Caki2 (cell line): ENCODE measurements around the gene ABTB1. TPM values are rescaled to one million over a fixed set of nuclear protein-coding genes. Genes with fewer than 3 reads are reported as not detected.
A peak's percentile ranks its signal among the peaks of the same experiment; 100 is the strongest.
"Not testable (repeated sequence)": the region's sequence is repeated elsewhere in the genome, so short reads cannot be mapped to it uniquely, and the experiment has no call there.

Experiments used
- DNase-seq: peaks from one replicate; pipeline ENCODE4 v3.0.0-alpha.2; 2015; ENCODE audit warnings: low read depth
- in situ Hi-C: cut with HindIII; loops from 2 replicates; pipeline ENCODE4 v1.10.0; 2016; ENCODE audit warnings: low sequenced_read_pairs, low pct_unique_long_range_greater_than_20kb, mixed read lengths
- total RNA-seq: library from RNA; depleted of rRNA; stranded (reverse); fragments of >200 nt; shearing (Covaris generic); gene quantifications from 2 replicates; pipeline ENCODE4 v1.2.3, GENCODE V29; 2014; ENCODE audit warnings: low replicate concordance

ABTB1 gene
- total RNA-seq, 1 experiment from 2014 or later, result 23.7 TPM

- DNase-seq, result no peak
- in situ Hi-C loops, result no loop called here
Observed at GRCh38 chr3:127692501-127693335, 20.0 kb downstream of the ABTB1 start.

DNA sequence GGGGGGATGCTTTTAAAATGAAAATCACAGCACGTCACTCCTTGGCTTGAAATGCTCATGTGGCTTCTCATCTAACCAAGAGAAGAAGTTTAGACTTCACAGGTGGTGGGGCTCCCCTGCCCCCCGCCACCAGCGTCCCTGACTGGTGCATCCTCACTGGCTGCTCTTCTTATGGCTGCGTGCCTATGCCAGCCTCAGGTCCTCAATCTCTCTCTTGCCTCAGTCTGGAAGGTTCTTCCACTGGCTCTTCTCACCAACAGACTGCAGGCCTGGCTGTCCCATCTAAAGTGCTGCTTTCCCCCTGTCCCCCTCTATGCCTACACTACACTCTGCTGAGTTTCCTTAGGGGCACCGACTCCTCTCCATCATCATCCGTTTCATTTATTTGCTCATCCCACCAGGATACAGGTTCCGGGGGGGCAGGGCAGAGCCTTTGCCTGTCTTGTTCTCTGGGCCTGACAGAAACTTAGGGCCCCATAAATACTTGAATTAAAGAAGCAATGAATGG, 20.6 kb downstream of the ABTB1 start:
- in situ Hi-C loops, result no loop called here
- no peak for DNase-seq

DNA sequence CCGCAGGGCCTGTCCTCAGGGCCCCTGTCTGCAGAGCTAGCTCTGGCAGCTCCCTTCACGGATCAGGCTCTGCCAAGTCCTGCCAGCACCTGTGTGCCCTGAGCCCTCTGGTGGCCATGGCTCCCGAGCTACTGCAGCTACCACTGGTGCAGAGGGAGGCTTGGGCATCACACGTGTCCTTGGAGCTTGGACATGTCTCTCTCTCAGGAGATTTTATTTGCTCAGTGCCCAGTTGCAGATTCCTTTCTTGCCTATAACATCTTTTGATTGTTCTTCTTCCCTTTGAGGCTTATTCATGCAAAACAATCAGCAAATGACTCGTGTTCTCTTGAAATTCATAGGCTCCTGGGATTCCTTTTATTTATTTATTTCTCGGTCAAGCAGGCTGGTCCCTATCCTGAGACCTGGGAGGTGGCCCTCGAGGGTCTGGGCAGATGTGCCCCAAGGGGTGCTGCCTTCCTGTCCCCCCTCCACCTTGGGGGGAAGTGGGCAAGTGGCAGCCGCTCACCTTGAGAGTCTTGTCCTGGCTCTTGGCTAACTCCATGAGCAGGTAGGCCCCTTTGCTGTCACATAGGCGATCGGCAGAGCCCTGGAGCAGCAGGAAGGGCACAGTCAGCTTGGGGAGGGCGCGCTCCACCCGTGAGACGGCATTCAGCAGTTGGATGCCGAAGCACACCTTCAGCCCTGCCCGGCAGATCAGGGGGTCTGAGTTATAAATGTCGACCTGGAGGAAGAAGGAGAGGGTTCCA, 21.9 kb downstream of the ABTB1 start:
- DNase-seq, result peak; percentile 57
- in situ Hi-C loops, result no loop called here

- in situ Hi-C loops, result no loop called here
- peak; percentile 34 for DNase-seq
Observed at GRCh38 chr3:127697551-127698240, 24.9 kb downstream of the ABTB1 start.

DNA sequence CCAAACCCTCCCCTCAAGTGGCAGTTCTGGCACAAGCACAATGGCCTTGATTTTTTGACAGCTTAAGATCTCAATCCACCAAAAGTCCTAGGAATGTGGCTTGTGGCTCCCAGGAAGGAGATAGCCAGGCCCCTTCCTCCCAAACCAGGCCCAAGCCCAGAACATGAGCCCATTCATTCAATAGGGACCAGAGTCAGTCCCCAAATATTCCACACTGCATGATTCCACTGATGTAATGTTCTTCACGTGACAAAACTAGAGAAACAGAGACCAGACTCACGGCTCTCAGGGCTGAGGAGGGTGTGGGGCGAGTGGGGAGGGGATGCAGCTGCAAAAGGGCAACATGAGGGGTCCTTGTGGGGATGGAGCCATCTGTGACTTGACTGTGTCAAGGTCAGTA, 25.5 kb downstream of the ABTB1 start:
- in situ Hi-C loops, result no loop called here
- DNase-seq, result no peak

DNA sequence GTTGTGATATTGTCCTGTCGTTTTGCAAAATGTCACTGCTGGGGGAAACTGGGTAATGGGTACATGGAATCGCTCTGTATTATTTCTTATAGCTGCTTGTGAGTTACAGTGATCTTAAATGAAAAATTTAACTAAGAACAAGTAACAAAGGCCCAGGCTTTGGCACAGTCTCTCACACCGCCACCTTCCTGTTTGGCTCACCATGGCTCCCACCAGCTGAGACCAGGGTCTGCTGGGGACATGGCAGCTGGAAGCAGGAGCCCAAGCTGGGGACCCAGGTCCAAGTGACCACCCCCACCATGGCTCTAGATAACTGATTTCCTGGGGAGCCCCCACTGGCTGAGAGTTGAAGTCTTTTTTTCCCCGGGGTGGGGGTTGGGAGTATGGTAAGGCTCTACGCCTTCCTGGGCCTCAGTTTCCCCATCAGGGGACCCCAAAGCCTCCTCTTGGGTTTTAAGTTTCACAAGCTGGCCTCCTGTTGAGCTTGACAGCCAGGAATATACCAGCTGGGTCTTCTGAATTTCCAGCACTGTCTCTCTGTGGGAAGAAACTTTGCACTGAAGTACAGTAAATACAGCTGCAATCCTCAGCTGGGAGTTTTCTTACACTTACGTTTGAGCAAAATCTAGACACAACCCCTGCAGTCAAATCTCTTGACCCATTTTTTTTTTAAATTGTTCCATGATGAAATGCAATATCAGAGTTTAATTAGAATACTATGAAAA, 26.1 kb downstream of the ABTB1 start:
- DNase-seq, result no peak
- in situ Hi-C loops, result no loop called here

DNA sequence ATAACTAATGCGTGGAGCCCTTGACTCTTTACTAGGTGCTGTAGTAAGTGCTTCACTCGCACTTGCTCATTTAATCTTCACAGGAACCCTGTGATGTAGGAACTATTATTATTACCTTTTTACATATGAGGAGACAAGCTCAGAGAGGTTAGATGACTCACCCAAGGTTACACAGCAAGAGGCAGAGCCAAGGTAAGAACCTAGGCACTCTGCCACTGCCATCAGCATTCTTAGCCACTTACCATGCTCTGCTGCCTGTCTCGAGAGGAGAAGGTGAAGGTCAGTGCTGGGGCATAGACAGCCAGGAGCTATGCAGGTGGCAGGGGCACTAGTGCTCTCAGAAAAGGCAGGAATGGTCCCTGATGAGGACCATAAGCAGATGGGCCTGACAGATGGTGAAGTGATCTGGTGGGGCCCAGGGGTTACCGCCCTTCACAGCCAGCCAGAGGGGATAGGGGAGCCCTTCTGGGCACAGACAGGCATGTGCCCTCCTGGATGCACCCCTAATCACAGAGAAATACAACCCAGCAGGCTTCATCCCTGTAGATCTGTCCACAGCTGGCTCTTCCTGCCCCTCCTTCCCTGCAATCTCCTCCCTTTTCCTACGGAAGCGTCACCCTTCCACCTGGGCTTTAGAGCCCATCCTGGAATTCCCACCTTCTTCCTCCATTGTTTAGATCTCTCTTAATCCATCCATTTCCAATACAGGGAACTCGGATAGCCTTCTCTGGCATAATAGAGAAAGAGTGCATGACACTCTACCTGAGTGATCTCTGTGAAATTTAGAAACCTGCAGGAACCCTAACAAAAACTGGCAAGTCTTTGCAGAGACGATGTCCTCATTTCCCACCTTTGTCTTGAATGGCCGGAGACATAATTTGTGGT, 26.9 kb downstream of the ABTB1 start:
- no peak for DNase-seq
- in situ Hi-C loops, result no loop called here

DNA sequence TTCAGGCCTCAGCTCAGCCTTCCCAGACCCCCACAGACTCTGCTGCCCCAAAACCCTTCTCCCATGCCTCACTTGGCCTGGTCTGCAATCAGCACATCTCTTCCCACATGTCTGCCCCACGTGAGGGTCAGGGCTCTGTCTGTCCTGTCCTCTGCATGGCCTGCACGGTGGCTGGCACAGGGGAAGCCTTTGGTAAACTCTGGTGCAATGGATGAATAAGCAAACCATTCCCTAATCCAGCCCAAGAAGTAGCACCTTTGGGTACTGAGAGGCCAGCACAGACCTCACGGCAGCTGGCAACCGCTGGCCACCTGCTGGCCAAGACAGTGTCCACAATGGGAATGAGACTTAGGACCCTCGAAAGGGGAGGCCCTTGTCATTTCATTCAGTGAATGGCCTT, 27.7 kb downstream of the ABTB1 start:
- in situ Hi-C loops, result no loop called here
- no peak for DNase-seq

- no peak for DNase-seq
- in situ Hi-C loops, result no loop called here
Observed at GRCh38 chr3:127701280-127701911, 28.6 kb downstream of the ABTB1 start.

GRCh38 chr3:127702151-127702578, 29.4 kb downstream of the ABTB1 start:
- no peak for DNase-seq

DNA sequence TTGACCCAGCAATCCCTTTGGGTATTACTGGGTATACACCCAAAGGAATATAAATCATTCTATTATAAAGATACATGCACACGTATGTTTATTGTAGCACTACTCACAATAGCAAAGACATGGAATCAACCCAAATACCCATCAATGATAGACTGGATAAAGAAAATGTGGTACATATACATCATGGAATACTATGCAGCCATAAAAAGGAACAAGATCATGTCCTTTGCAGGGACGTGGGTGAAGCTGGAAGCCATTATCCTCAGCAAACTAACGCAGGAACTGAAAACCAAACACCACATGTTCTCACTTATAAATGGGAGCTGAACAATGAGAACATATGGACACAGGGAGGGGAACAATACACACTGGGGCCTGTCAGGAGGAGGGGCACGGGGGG, 32.1 kb downstream of the ABTB1 start:
- in situ Hi-C loops, DNase-seq: not testable (repeated sequence)

More at GRCh38 chr3:127702151-127702578, 29.4 kb downstream of the ABTB1 start:
- in situ Hi-C loops, result no loop called here

DNA sequence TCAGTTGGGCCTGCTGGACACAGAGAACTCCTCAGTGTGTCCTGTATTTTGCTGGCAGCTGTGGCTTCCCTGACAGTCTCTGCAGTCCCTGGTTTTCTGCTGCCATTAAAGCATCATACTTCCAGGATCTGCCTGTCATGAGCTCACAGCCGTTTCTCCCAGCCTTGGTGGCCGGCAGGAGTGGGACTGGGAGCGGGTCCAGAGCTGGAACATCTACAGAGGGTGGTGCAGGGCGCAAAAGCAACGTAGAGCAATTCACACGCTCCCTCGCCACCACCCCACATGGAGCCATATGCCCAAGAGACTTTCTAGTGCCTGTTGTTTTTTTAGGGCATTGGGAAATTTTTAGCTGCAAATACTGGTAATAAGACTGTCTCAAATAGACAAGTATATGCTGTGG, 33.6 kb downstream of the ABTB1 start:
- no peak for DNase-seq
- in situ Hi-C loops, result no loop called here

DNA sequence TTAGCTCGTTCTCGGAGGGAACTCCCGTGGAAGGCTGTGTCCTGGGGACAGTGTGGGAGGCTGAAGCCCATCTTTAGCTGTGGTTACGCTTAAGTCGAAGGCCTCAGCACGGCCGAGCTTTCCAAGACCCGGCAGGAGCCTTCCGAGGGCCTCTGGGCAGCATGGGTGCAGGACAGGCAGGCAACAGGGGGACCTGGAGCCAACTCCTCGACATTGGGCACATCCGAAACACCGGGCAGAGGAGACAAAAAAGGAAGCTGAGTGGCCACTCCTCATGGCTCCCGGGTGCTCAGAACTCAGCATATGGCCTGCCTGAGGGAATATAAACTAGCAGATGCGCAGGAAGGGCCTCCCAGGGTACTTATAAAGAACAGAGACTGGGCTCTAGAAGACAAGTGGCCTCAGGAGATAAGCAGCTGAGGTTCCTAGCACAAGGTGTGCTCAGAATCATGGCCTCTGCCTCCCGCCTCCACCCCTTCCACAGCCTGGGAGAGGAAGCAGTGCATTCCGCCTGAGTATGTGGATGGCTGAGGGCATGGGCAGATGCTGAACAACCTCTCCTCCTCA, 34.1 kb downstream of the ABTB1 start:
- in situ Hi-C loops, result no loop called here
- no peak for DNase-seq

DNA sequence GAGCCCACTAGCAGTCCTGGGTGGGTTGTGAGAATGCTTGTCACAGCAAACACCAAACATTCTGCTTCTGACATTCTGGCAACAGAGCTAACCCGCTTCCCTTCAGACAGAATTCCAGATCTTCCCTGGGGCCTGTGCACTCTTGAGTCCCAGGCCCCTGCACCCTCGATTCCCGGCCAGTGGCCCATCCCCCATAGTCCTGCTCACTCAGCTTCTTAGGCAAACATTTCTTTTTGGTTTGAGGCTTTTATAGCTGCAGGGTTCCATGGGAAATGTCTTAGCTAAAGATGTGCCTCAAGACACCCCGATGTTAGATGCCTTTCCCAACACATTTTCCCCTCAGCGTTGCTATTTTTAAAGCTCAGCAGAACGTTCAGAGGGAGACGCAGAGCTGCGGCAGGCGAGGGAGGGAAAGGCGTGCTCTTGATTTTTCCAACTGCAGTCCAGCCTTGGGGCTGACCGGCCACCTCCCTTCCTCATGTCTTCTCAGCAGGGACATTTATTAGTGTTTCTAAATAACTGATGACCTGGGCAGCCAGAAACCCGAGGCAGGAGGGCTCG, 35.2 kb downstream of the ABTB1 start:
- no peak for DNase-seq
- in situ Hi-C loops, result no loop called here

GRCh38 chr3:127708837-127709236, 36.1 kb downstream of the ABTB1 start:
- DNase-seq, result no peak
- in situ Hi-C loops, result no loop called here

DNA sequence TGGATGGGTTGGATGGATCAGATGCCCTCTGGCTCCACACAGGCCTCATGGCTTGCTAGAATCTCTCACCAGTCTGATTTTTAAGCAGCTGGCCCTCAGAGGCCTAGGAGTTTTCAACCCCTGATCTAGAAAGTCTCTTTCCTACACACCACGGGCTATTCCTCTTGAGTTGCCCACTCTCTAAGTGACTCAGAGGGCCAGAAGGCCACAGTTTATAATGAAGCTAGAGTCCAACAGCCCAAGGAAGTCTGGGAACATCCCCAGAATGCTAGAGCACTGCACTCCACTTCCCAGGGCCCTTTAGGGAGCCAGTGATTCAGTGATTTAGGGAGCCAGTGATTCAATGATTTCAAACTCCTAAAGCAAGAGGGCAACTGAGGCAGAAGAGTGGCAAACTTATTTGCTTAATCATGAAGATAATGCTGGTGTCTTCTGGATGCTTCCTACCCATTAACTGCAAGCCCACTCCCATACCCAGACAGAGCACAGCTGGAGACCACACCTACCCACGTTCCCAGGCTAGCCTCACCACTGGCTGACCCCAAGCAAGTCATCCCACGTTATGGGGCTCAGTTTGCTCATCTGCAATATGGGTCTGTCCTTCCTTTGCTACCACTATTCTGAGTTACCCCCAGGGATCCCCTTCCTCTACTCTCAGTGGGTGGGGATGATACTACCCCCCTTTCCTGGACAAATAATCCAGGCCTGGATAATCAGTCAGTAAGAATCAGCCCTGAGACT, 36.7 kb downstream of the ABTB1 start:
- in situ Hi-C loops, result no loop called here
- DNase-seq, result no peak
